Mesodermal cell (in vitro differentiated cells): ENCODE results near the gene CHST3.
"Not testable (repeated sequence)": the region's sequence is repeated elsewhere in the genome, so short reads cannot be mapped to it uniquely, and the experiment has no call there.

Experiments used
- H3K27ac ChIP-seq: 2 replicates; pipeline ENCODE4 v1.7.0; 2013; ENCODE audit warnings: mild to moderate bottlenecking, low read depth, low read length, moderate library complexity; ENCODE audit not compliant: severe bottlenecking
- H3K36me3 ChIP-seq: 2 replicates; pipeline ENCODE4 v1.7.1; 2013; ENCODE audit warnings: mild to moderate bottlenecking, low read length, moderate library complexity; ENCODE audit not compliant: control insufficient read depth, insufficient read depth
- H3K4me1 ChIP-seq: one replicate; pipeline ENCODE4 v1.7.1; 2013; ENCODE audit warnings: mild to moderate bottlenecking, low read length; ENCODE audit not compliant: insufficient read depth, control insufficient read depth, poor library complexity, severe bottlenecking
- H3K4me3 ChIP-seq: 2 replicates; pipeline ENCODE4 v1.7.0; 2013; ENCODE audit warnings: low read length, control low read depth, mild to moderate bottlenecking; ENCODE audit not compliant: insufficient read depth, poor library complexity, severe bottlenecking; ENCODE audit errors: extremely low read depth
- H3K9me3 ChIP-seq: 2 replicates; pipeline ENCODE4 v1.7.1; 2013; ENCODE audit warnings: mild to moderate bottlenecking, low read length, moderate library complexity; ENCODE audit not compliant: control insufficient read depth
- WGBS, 2 experiments: methylation state at CpG; one replicate each; pipeline ENCODE4 v1.1.5; 2013; ENCODE audit warnings: missing lambda C conversion rate in 2 of 2; ENCODE audit not compliant: insufficient coverage in 2 of 2; 5-methylcytosine and 5-hydroxymethylcytosine counted together

CHST3 gene

GRCh38 chr10:72025400-72025799, 61.2 kb downstream of the CHST3 start:
- H3K4me3 ChIP-seq, result no peak overlapping the region
- peaks cover 8% of the 10 kb centered on the region for H3K4me1 ChIP-seq
- 100% methylated on average over 1 to 3 of the region's 8 CpGs for WGBS, 2 experiments
- no peak overlapping the region for H3K27ac ChIP-seq
- H3K9me3 ChIP-seq, result peaks cover 5% of the 10 kb centered on the region
- no peaks in the 10 kb centered on the region for H3K36me3 ChIP-seq

- H3K4me1 ChIP-seq, result peaks cover 8% of the 10 kb centered on the region
- peaks cover 5% of the 10 kb centered on the region for H3K9me3 ChIP-seq
- 43% methylated on average over 2 of the region's 5 CpGs; no CpG with 5 or more reads in 1 of the 2 experiments for WGBS, 2 experiments
- no peak overlapping the region for H3K4me3 ChIP-seq
- no peak overlapping the region for H3K27ac ChIP-seq
- H3K36me3 ChIP-seq, result no peaks in the 10 kb centered on the region
Observed at GRCh38 chr10:72025832-72026231, 61.6 kb downstream of the CHST3 start.

- no peak overlapping the region for H3K4me3 ChIP-seq
- peaks cover 5% of the 10 kb centered on the region for H3K9me3 ChIP-seq
- no peak overlapping the region for H3K27ac ChIP-seq
- no peaks in the 10 kb centered on the region for H3K36me3 ChIP-seq
- H3K4me1 ChIP-seq, result peaks cover 8% of the 10 kb centered on the region
- 90 to 95% methylated on average over 12 to 13 of the region's 14 CpGs for WGBS, 2 experiments
Observed at GRCh38 chr10:72026278-72027111, 62.3 kb downstream of the CHST3 start.

GRCh38 chr10:72027498-72027897, 63.3 kb downstream of the CHST3 start:
- H3K27ac ChIP-seq, result no peak overlapping the region
- H3K36me3 ChIP-seq, result no peaks in the 10 kb centered on the region
- no peak overlapping the region for H3K4me3 ChIP-seq
- H3K4me1 ChIP-seq, result peaks cover 8% of the 10 kb centered on the region
- peaks cover 5% of the 10 kb centered on the region for H3K9me3 ChIP-seq
- WGBS, 2 experiments, result 60% methylated on average over 1 of the region's 6 CpGs; no CpG with 5 or more reads in 1 of the 2 experiments

GRCh38 chr10:72029414-72029813, 65.2 kb downstream of the CHST3 start:
- WGBS, 2 experiments, result 82 to 100% methylated on average over 1 of the region's 1 CpG
- Histone ChIP-seq H3K4me3 (no peak overlapping the region), H3K9me3 (peaks cover 5% of the 10 kb centered on the region), H3K4me1 (peaks cover 8% of the 10 kb centered on the region), H3K36me3 (no peaks in the 10 kb centered on the region), H3K27ac (no peak overlapping the region)

GRCh38 chr10:72030762-72031543, 66.8 kb downstream of the CHST3 start:
- 92 to 95% methylated on average over 16 of the region's 19 CpGs for WGBS, 2 experiments
- Histone ChIP-seq H3K27ac (no peak overlapping the region), H3K36me3 (no peaks in the 10 kb centered on the region)

GRCh38 chr10:72031706-72032105, 67.5 kb downstream of the CHST3 start:
- Histone ChIP-seq H3K36me3 (no peaks in the 10 kb centered on the region), H3K27ac (no peak overlapping the region), H3K4me3 (no peak overlapping the region), H3K4me1 (peaks cover 8% of the 10 kb centered on the region), H3K9me3 (peaks cover under 1% of the 10 kb centered on the region)
- 86 to 88% methylated on average over 9 to 10 of the region's 10 CpGs for WGBS, 2 experiments

More at GRCh38 chr10:72030762-72031543, 66.8 kb downstream of the CHST3 start:
- peaks cover 8% of the 10 kb centered on the region for H3K4me1 ChIP-seq
- H3K9me3 ChIP-seq, result peaks cover 5% of the 10 kb centered on the region
- H3K4me3 ChIP-seq, result no peak overlapping the region

GRCh38 chr10:72032409-72033162, 68.4 kb downstream of the CHST3 start:
- H3K4me3 ChIP-seq, H3K36me3 ChIP-seq, H3K9me3 ChIP-seq, H3K27ac ChIP-seq: not testable (repeated sequence)
- peaks cover 10% of the 10 kb centered on the region for H3K4me1 ChIP-seq
- WGBS, 2 experiments, result 75 to 81% methylated on average over 7 to 11 of the region's 11 CpGs

GRCh38 chr10:72034040-72034499, 69.9 kb downstream of the CHST3 start:
- Histone ChIP-seq H3K36me3 (no peaks in the 10 kb centered on the region), H3K4me3 (no peak overlapping the region), H3K27ac (peak overlapping the region; percentile 41), H3K4me1 (peaks cover 20% of the 10 kb centered on the region), H3K9me3 (no peaks in the 10 kb centered on the region)
- WGBS, 2 experiments, result 88 to 92% methylated on average over 9 to 11 of the region's 12 CpGs

GRCh38 chr10:72034761-72035160, 70.6 kb downstream of the CHST3 start:
- peaks cover 27% of the 10 kb centered on the region for H3K4me1 ChIP-seq
- H3K4me3 ChIP-seq, result no peak overlapping the region
- 97 to 100% methylated on average over 2 to 3 of the region's 4 CpGs for WGBS, 2 experiments
- no peaks in the 10 kb centered on the region for H3K9me3 ChIP-seq
- H3K27ac ChIP-seq, result no peak overlapping the region
- H3K36me3 ChIP-seq, result no peaks in the 10 kb centered on the region
